ENCODE measurements around the gene SBSN.

Gene SBSN

DNA sequence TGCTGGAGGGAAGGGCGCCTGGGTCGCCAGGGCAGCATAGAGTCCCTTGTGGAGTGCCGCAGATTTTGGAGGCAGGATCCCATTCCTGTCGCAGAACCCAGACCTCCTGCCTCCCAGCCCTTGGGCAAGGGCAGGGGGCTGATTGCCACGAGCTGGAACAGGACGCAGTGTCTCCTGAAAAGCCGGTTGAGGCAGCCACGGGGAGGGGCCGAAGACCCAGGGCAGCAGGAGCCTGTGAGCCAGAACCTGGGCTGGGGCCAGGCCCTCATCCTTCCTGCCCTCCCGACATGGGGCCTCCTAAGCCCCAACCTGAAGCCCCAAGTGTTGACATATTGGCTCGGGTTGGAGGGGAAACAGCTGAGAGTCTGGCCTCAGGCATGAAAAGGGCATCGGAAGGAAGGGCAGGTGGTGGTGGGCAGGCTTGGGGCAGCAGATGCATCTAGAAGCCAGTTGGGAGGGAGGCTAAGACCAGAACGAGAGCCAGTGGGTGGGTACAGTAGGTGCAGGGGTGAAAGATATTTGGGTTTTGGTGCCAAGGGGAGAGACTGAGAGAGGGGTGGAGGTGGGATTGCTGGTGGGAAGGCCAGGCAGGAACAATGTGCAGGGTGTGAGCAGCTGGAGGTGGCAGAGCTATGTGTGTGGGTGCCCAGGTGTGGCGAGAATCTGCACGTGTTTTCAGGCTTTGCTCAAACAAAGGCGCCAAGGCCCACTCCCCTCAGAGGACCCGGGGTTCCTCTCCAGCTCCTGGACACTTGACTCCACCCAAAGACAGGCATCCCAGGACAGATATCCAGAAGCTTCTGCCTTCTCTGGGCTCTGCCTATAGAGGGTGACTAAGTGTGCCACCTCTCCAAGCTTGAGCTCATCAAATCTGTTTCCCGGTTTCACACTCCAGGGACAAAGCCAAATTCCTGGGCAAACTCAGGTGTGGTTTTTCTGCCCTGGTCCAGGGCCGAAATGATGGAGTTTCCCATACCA, 1.4 kb upstream of the SBSN start:
- H3K9ac ChIP-seq (ENCODE audit: low read depth, low read length): no peak overlapping the region

DNA sequence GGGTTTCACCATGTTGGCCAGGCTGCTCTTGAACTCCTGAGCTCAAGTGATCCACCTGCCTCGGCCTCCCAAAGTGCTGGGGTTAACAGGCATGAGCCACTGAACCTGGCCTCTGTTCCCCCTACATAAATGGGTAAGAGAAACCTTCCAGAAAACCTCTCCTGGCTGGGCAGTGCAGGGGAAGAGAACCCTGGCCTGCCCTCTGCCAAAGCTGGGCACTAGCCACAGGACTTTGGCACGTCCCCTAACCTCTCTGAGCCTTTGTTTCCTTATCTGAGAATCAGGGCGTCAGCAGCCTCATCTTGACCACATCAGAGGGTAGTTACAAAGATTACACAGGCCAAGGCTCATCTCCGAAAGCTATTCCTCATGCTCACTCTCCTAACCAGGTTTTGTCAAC, 2.2 kb downstream of the SBSN start:
- Histone ChIP-seq H3K27me3 (ENCODE audit: control insufficient read depth, insufficient read depth, low read length) (peaks cover 7% of the 10 kb centered on the region; the same call in 1 of the 2 replicates), H3K9me3 (ENCODE audit: control insufficient read depth, insufficient read depth, low read length) (no peaks in the 10 kb centered on the region), H3K4me1 (ENCODE audit: control insufficient read depth, insufficient read depth, low read length) (peaks cover 14% of the 10 kb centered on the region), H3K4me3 (ENCODE audit: low read depth, low read length) (no peak overlapping the region), H3K9ac (ENCODE audit: low read depth, low read length) (no peak overlapping the region), H3K27ac (ENCODE audit: low read depth, low read length) (no peak overlapping the region), H3K36me3 (ENCODE audit: control insufficient read depth, insufficient read depth, low read length) (no peaks in the 10 kb centered on the region)

More for the DNA sequence above, 1.4 kb upstream of the SBSN start:
- Histone ChIP-seq H3K27me3 (ENCODE audit: control insufficient read depth, insufficient read depth, low read length) (peaks cover 7% of the 10 kb centered on the region; the same call in 1 of the 2 replicates), H3K9me3 (ENCODE audit: control insufficient read depth, insufficient read depth, low read length) (no peaks in the 10 kb centered on the region), H3K36me3 (ENCODE audit: control insufficient read depth, insufficient read depth, low read length) (no peaks in the 10 kb centered on the region), H3K4me1 (ENCODE audit: control insufficient read depth, insufficient read depth, low read length) (peaks cover 7% of the 10 kb centered on the region; the same call in 1 of the 2 replicates), H3K27ac (ENCODE audit: low read depth, low read length) (no peak overlapping the region), H3K4me3 (ENCODE audit: low read depth, low read length) (no peak overlapping the region)

DNA sequence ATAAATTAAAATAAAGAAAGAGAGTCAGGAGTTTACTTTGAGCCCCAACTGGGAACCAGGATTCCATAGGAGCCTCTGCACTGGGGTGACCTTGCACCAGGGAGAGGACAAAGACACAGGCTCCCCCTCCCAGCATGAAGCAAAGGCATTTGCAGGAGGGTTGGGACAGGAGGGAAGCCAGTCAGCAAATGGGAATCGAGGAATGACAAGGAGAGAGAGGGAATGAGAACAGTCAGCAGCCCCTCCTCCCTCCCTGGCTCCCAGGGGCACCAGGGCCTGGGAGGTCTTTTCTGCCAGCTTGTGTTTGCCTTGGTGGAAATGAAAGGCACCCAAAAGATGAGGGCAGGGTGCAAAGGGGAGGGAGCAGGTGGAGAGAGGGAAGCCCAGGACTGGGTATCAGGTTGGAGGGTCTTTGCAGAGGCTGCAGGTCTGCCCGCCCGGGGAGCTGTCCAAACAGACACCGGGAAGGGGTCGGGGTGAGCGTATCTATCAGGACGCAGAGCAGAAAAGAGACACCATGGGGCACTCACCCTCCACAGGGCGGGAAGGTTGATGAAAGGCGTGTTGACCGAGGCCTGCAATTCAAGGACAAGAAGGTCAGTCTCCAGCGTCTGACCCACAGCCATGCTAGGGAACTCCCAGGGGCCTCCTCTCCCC, 3.8 kb downstream of the SBSN start:
- Histone ChIP-seq H3K27ac (ENCODE audit: low read depth, low read length) (no peak overlapping the region), H3K27me3 (ENCODE audit: control insufficient read depth, insufficient read depth, low read length) (0 out of 2 replicates have a peak, but pooled peaks cover 7% of the 10 kb centered on the region), H3K9me3 (ENCODE audit: control insufficient read depth, insufficient read depth, low read length) (no peaks in the 10 kb centered on the region), H3K4me3 (ENCODE audit: low read depth, low read length) (peak overlapping the region; percentile 7; the same call in 1 of the 2 replicates), H3K9ac (ENCODE audit: low read depth, low read length) (no peak overlapping the region), H3K36me3 (ENCODE audit: control insufficient read depth, insufficient read depth, low read length) (no peaks in the 10 kb centered on the region), H3K4me1 (ENCODE audit: control insufficient read depth, insufficient read depth, low read length) (peaks cover 14% of the 10 kb centered on the region)

DNA sequence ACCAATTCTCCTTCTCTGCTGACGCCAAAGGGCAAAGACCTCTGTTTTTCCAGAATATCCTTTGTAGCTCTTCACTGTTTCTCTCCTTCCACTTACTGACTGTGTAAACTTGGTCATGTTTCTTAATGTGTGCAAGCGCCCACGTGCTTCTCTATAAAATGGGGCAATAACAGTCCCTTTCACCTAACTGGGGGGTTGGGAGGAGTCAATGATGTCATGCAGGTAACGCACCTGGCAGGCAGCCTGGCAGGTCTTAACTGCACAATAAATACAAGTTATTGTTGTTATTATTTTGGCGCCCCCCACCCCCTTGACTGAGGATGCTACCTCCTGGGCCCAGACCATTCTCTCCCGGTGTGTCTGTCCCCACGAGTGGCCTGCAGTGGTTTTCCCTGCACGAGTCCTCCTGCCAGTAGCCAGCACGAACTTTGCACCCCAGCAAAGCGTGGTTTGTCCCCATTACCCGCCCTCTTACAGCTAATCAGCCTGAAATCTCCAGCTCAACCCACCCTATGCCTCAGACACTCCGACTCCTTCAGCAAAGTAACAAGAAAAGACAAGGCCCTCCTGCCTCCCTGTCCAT, 5.3 kb downstream of the SBSN start:
- H3K36me3 ChIP-seq (ENCODE audit: control insufficient read depth, insufficient read depth, low read length): no peaks in the 10 kb centered on the region
- no peak overlapping the region for H3K27ac ChIP-seq (ENCODE audit: low read depth, low read length)
- H3K4me1 ChIP-seq (ENCODE audit: control insufficient read depth, insufficient read depth, low read length): peaks cover 14% of the 10 kb centered on the region
- H3K9ac ChIP-seq (ENCODE audit: low read depth, low read length): no peak overlapping the region
- H3K27me3 ChIP-seq (ENCODE audit: control insufficient read depth, insufficient read depth, low read length): no peaks in the 10 kb centered on the region
- H3K4me3 ChIP-seq (ENCODE audit: low read depth, low read length): no peak overlapping the region
- H3K9me3 ChIP-seq (ENCODE audit: control insufficient read depth, insufficient read depth, low read length): no peaks in the 10 kb centered on the region

DNA sequence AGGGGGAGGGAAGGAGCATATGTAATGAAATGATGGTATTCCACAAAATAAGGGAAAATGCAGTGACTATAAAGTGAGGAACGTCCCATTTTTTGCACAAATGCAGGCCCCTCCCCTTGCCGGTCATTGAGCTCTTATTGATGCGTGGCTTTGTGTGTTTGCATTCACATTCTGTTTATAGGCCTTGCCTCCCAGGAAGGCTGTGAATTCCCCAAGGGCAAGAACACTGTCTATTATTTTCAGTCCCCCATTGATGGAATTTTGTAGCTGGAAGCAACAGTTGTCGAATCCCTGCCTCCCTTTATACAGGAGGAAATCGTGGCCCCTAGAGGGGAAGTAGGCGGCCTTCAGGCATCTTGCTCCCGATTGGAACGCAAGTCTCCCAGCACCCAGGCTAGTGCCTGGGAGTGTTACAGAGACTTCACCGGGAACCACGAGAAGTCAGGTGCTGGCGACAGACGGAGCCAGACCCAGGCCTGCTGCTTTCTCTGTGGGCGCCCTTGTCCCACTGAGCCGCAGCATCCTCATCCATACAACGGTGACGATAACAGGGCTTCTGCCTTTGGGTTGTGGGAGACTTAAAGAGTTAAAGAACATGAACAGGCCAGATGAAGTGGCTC, 6.9 kb downstream of the SBSN start:
- no peaks in the 10 kb centered on the region for H3K9me3 ChIP-seq (ENCODE audit: control insufficient read depth, insufficient read depth, low read length)
- no peak overlapping the region for H3K27ac ChIP-seq (ENCODE audit: low read depth, low read length)
- no peak overlapping the region for H3K4me3 ChIP-seq (ENCODE audit: low read depth, low read length)
- H3K36me3 ChIP-seq (ENCODE audit: control insufficient read depth, insufficient read depth, low read length): no peaks in the 10 kb centered on the region
- H3K27me3 ChIP-seq (ENCODE audit: control insufficient read depth, insufficient read depth, low read length): no peaks in the 10 kb centered on the region
- H3K9ac ChIP-seq (ENCODE audit: low read depth, low read length): no peak overlapping the region
- H3K4me1 ChIP-seq (ENCODE audit: control insufficient read depth, insufficient read depth, low read length): peaks cover 14% of the 10 kb centered on the region

DNA sequence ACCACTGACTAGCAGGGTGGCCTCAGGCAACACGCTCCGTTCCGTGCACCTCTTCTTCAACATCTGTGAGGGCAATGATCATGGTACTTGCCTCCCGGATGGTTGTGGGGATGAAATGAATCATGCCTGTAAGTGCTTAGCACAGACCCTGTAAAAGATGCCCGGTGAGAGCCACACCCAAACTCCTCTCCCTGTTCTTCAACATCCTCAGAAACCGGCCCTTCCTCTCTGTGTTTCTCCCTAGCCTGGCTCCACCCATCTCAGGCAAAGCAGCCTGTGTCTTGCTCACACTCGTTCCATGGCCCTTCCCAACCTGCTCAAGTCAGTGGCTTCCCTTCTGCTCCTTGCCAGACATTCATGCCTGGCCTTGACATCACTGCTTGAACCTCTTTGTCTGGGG, 8.8 kb downstream of the SBSN start:
- Histone ChIP-seq H3K27ac (ENCODE audit: low read depth, low read length) (no peak overlapping the region), H3K9me3 (ENCODE audit: control insufficient read depth, insufficient read depth, low read length) (no peaks in the 10 kb centered on the region), H3K27me3 (ENCODE audit: control insufficient read depth, insufficient read depth, low read length) (no peaks in the 10 kb centered on the region), H3K4me1 (ENCODE audit: control insufficient read depth, insufficient read depth, low read length) (peaks cover 11% of the 10 kb centered on the region), H3K36me3 (ENCODE audit: control insufficient read depth, insufficient read depth, low read length) (no peaks in the 10 kb centered on the region), H3K4me3 (ENCODE audit: low read depth, low read length) (no peak overlapping the region), H3K9ac (ENCODE audit: low read depth, low read length) (no peak overlapping the region)

DNA sequence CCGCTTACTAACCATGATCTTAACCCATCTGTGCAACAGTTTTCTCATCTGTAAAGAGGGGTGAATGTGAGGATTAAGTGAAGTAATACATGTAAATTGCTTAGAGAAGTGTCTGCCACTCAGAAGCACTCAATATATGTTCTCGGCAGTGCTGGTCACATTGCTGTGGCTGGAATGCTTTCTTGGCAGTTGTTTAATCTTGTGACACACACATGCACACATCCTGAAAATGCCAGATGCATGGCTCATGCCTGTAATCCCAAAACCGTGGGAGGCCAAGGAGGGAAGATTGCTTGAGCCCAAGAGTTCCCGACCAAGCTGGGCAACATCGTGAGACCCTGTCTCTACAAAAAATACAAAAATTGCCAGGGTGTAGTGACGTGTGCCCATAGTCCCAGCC, 9.8 kb downstream of the SBSN start:
- no peaks in the 10 kb centered on the region for H3K36me3 ChIP-seq (ENCODE audit: control insufficient read depth, insufficient read depth, low read length)
- no peaks in the 10 kb centered on the region for H3K9me3 ChIP-seq (ENCODE audit: control insufficient read depth, insufficient read depth, low read length)
- peaks cover 17% of the 10 kb centered on the region for H3K4me1 ChIP-seq (ENCODE audit: control insufficient read depth, insufficient read depth, low read length)
- no peak overlapping the region for H3K9ac ChIP-seq (ENCODE audit: low read depth, low read length)
- no peak overlapping the region for H3K27ac ChIP-seq (ENCODE audit: low read depth, low read length)
- H3K4me3 ChIP-seq (ENCODE audit: low read depth, low read length): no peak overlapping the region
- H3K27me3 ChIP-seq (ENCODE audit: control insufficient read depth, insufficient read depth, low read length): no peaks in the 10 kb centered on the region

DNA sequence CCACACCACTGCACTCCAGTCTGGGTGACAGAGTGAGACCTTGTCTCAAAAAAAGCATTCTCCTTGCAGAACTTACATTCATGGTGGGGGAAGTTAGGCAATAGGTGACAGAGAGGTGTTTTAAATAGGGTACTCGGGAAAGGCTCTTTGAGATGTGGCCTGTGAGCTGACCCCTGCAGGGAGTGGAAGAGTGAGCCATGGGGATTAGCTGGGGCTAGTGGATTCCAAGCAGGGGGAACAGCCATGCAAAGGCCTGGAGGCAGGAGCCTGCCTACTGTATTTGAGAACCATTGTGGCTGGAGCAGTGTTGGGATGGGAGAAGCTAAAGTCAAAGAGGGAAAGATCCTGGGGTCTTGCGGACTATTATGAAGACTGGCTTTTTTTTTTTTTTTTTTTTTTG, 10.8 kb downstream of the SBSN start:
- no peaks in the 10 kb centered on the region for H3K9me3 ChIP-seq (ENCODE audit: control insufficient read depth, insufficient read depth, low read length)
- H3K4me1 ChIP-seq (ENCODE audit: control insufficient read depth, insufficient read depth, low read length): peaks cover 18% of the 10 kb centered on the region
- H3K27ac ChIP-seq (ENCODE audit: low read depth, low read length): no peak overlapping the region
- H3K4me3 ChIP-seq (ENCODE audit: low read depth, low read length): no peak overlapping the region
- H3K36me3 ChIP-seq (ENCODE audit: control insufficient read depth, insufficient read depth, low read length): no peaks in the 10 kb centered on the region
- no peaks in the 10 kb centered on the region for H3K27me3 ChIP-seq (ENCODE audit: control insufficient read depth, insufficient read depth, low read length)
- no peak overlapping the region for H3K9ac ChIP-seq (ENCODE audit: low read depth, low read length)

DNA sequence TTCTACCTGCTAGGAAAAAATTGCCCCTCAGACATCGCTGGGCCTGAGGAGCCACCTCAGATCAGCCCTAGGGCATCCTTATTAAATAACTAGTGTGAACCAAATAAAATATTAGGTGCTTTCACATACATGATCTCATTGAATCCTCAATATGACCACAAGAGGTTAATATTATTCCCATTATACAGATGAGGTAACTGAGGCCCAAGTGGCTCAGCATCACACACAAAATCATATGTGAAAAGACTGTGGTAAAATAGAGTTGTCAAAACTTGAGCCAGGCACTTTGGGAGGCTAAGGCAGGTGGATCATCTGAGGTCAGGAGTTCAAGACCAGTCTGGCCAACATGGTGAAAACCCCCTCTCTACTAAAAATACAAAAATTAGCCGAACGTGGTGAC, 11.8 kb downstream of the SBSN start:
- H3K9ac ChIP-seq (ENCODE audit: low read depth, low read length): no peak overlapping the region
- H3K27ac ChIP-seq (ENCODE audit: low read depth, low read length): no peak overlapping the region
- H3K9me3 ChIP-seq (ENCODE audit: control insufficient read depth, insufficient read depth, low read length): no peaks in the 10 kb centered on the region
- no peaks in the 10 kb centered on the region; the same call in 1 of the 2 replicates for H3K27me3 ChIP-seq (ENCODE audit: control insufficient read depth, insufficient read depth, low read length)
- H3K4me1 ChIP-seq (ENCODE audit: control insufficient read depth, insufficient read depth, low read length): peaks cover 18% of the 10 kb centered on the region
- H3K36me3 ChIP-seq (ENCODE audit: control insufficient read depth, insufficient read depth, low read length): no peaks in the 10 kb centered on the region
- no peak overlapping the region for H3K4me3 ChIP-seq (ENCODE audit: low read depth, low read length)

DNA sequence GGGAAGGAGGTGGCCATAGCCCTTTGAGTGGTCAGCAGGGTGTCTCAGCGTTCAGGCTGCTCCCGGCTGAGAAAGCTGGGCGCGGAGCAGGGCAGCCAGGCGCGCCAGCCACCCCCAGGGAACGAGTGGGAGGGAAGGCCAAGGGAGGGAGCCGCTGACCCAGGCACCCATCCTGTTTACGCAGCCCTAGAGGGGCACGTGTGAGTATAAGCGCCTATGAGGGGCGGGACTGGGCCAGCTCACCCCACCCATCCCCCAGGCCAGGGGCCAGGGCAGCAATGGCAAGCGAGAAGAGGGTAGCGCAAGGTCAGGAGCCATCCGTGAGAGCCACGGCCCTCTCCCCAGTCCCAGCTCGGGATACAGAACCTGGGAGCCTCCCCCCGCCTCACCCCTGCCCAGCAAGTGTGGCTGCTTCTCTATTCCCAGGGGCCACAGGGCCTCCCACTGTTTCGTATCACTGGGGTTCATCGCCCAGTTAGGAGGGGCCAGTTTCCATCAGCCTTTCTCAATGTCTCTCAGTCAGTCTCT, 13.8 kb downstream of the SBSN start:
- Histone ChIP-seq H3K27ac (ENCODE audit: low read depth, low read length) (no peak overlapping the region), H3K27me3 (ENCODE audit: control insufficient read depth, insufficient read depth, low read length) (peaks cover 6% of the 10 kb centered on the region; the same call in 1 of the 2 replicates), H3K36me3 (ENCODE audit: control insufficient read depth, insufficient read depth, low read length) (no peaks in the 10 kb centered on the region), H3K9me3 (ENCODE audit: control insufficient read depth, insufficient read depth, low read length) (no peaks in the 10 kb centered on the region), H3K4me1 (ENCODE audit: control insufficient read depth, insufficient read depth, low read length) (peaks cover 19% of the 10 kb centered on the region), H3K9ac (ENCODE audit: low read depth, low read length) (no peak overlapping the region), H3K4me3 (ENCODE audit: low read depth, low read length) (peak overlapping the region; percentile 42)
